ENCODE data around the gene DNASE1L2. TPM values are rescaled to one million over a fixed set of nuclear protein-coding genes. Genes with fewer than 3 reads are reported as not detected.

Gene DNASE1L2
- total and polyA plus RNA-seq, 2 of the 8 experiments (the other 6 are each of a cell fraction or from before 2014, with no cell fraction given) = 0.35 to 0.97 TPM

DNA sequence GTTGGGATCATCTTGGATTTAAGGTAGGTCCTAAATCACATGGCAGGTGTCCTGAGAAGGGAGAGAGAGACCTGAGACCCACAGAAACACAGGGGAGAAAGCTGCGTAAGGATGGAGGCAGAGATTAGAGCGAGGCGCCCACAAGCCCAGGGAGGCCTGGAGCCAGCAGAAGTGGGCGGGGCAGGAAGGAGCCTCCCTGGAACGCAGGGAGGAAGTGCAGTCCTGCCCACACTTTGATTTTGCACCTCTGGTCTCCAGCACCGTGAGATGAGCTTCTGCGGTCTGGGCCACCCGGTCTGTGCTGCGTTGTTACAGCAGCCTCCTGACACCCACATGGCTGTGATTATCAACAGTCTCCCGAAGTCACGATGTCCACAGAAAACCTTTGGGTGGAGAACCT, 6.4 kb downstream of the DNASE1L2 start (continued):
- TF ChIP-seq, protein P1, sequence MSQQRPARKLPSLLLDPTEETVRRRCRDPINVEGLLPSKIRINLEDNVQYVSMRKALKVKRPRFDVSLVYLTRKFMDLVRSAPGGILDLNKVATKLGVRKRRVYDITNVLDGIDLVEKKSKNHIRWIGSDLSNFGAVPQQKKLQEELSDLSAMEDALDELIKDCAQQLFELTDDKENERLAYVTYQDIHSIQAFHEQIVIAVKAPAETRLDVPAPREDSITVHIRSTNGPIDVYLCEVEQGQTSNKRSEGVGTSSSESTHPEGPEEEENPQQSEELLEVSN (IDR thresholded peaks at IDR 0.05) = no peak
- no peak for TF ChIP-seq YY1 (IDR thresholded peaks at IDR 0.05; ENCODE audit: low read depth, low read length)
- TF ChIP-seq HDAC2 (IDR thresholded peaks at IDR 0.05; ENCODE audit: borderline replicate concordance in 1 of 2, low read depth in 2 of 2, low read length in 2 of 2) = no peak
- no peak for TF ChIP-seq CBX8 (IDR thresholded peaks at IDR 0.05; ENCODE audit: borderline replicate concordance, low read depth, low read length)
- no peak for TF ChIP-seq RNF2 (IDR thresholded peaks at IDR 0.05; ENCODE audit: borderline replicate concordance, low read depth, low read length, missing control alignments, poor library complexity, severe bottlenecking)
- no peak for TF ChIP-seq KDM5A (IDR thresholded peaks at IDR 0.05; ENCODE audit: low read length)

Measured in H1 (cell line).